Measurements from ENCODE around the gene WDR76. TPM values are rescaled to one million over a fixed set of nuclear protein-coding genes. Genes with fewer than 3 reads are reported as not detected.

The WDR76 gene
- total and polyA plus RNA-seq, 12 donors: 0.68 to 4.1 (median 1.7) TPM

GRCh38 chr15:43889042-43889441 is 62.2 kb downstream of the WDR76 start:
- 88 to 90% methylated on average over 3 of the region's 3 CpGs for WGBS, 2 donors
- Histone ChIP-seq H3K27me3 (no peaks in the 10 kb centered on the region), H3K4me1 (peaks cover 3 to 51% (median 9%) of the 10 kb centered on the region in 9 donors), H3K27ac (no peak overlapping the region), H3K9me3 (no peaks in the 10 kb centered on the region), H3K4me3 (no peak overlapping the region), H3K36me3 (no peaks in the 10 kb centered on the region)
- TF ChIP-seq, protein P1, sequence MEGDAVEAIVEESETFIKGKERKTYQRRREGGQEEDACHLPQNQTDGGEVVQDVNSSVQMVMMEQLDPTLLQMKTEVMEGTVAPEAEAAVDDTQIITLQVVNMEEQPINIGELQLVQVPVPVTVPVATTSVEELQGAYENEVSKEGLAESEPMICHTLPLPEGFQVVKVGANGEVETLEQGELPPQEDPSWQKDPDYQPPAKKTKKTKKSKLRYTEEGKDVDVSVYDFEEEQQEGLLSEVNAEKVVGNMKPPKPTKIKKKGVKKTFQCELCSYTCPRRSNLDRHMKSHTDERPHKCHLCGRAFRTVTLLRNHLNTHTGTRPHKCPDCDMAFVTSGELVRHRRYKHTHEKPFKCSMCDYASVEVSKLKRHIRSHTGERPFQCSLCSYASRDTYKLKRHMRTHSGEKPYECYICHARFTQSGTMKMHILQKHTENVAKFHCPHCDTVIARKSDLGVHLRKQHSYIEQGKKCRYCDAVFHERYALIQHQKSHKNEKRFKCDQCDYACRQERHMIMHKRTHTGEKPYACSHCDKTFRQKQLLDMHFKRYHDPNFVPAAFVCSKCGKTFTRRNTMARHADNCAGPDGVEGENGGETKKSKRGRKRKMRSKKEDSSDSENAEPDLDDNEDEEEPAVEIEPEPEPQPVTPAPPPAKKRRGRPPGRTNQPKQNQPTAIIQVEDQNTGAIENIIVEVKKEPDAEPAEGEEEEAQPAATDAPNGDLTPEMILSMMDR (IDR thresholded peaks at IDR 0.05): no peak
- no peak for ATAC-seq
- intact Hi-C loops (cut with DNase I): no loop called here
- no peak for DNase-seq

- TF ChIP-seq, protein P1 (IDR thresholded peaks at IDR 0.05): no peak
- peak; percentile 41 to 82 for DNase-seq
- H3K9me3 ChIP-seq: no peaks in the 10 kb centered on the region
- peak overlapping the region in 2 of 10 donors; percentile 24 to 25 for H3K4me3 ChIP-seq
- intact Hi-C loops (cut with DNase I): loop anchor here in 2 of 10 donors (1.0 to 2.0 kb wide), 2 partner anchors 15 to 17 kb away; no protein-coding TSS in a partner anchor
- peak overlapping the region; percentile 48 to 93 (median 88) for H3K27ac ChIP-seq
- WGBS, 2 donors: 47 to 51% methylated on average over 1 of the region's 1 CpG
- H3K27me3 ChIP-seq: no peaks in the 10 kb centered on the region
- peaks cover 3 to 71% (median 16%) of the 10 kb centered on the region in 9 donors for H3K4me1 ChIP-seq
- H3K36me3 ChIP-seq: no peaks in the 10 kb centered on the region
- ATAC-seq: peak; percentile 86 to 98 (median 95)
These were observed 67.2 kb downstream of the WDR76 start for GRCh38 chr15:43893956-43894355.

DNA sequence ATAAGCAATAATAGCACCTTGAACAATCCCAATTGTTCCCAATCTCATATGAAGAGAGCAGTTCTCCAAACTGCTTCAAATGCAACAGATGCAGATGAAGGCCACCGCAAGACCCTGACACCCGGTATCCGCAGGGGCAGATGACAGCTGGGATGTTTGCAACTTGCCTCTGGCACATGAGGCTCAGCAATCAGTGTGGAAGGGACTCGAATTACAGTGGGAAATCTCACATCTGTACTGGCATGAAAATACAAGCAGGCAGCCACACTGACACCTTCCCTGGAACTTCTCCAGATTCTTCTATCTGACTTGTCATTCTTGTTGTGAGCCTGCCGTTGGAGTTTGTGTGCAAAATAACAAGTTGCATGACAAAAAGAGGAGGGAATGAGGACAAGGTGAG is 68.8 kb downstream of the WDR76 start:
- intact Hi-C loops (cut with DNase I): loop anchor here in 1 of 10 donors (2.0 kb wide), 1 partner anchor 17 kb away; no protein-coding TSS in a partner anchor
- Histone ChIP-seq H3K4me3 (no peak overlapping the region), H3K27ac (peak overlapping the region in 6 of 10 donors; percentile 86 to 93 (median 89)), H3K9me3 (no peaks in the 10 kb centered on the region), H3K27me3 (no peaks in the 10 kb centered on the region), H3K4me1 (peaks cover 3 to 75% (median 19%) of the 10 kb centered on the region in 9 donors), H3K36me3 (no peaks in the 10 kb centered on the region)
- no peak for ATAC-seq
- TF ChIP-seq, protein P1 (IDR thresholded peaks at IDR 0.05): no peak
- DNase-seq: no peak
- WGBS, 2 donors: 13 to 32% methylated on average over 5 of the region's 5 CpGs

DNA sequence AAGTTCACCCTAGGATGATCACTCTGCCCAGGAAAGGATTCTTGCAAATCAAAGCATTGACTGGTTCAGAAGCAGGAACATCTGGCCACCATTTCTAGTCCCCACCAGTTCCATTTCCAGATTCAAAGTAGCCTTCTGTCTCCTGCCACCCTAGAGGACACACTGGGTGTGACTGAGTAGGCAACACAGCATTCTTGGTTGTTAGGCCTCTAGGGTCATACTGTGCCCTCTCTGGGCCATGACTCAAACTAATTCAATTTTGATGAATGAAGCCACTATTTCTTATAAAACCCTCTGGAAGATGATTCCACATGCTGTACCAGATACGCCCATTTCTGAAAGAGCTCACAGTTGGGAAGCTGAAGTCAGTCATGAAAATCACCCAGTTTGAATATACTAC is 69.7 kb downstream of the WDR76 start:
- WGBS, 2 donors: 96 to 100% methylated on average over 1 of the region's 1 CpG
- peaks cover 3 to 65% (median 16%) of the 10 kb centered on the region in 9 donors for H3K4me1 ChIP-seq
- intact Hi-C loops (cut with DNase I): no loop called here

More for the DNA sequence above, 69.7 kb downstream of the WDR76 start:
- TF ChIP-seq, protein P1 (IDR thresholded peaks at IDR 0.05): no peak
- H3K27me3 ChIP-seq: no peaks in the 10 kb centered on the region
- H3K4me3 ChIP-seq: no peak overlapping the region
- no peak for ATAC-seq
- H3K9me3 ChIP-seq: no peaks in the 10 kb centered on the region
- peak overlapping the region in 2 of 10 donors; percentile 88 to 93 for H3K27ac ChIP-seq
- DNase-seq: no peak
- no peaks in the 10 kb centered on the region for H3K36me3 ChIP-seq
